H1 (cell line): ENCODE measurements around the gene CTNND2. TPM values are rescaled to one million over a fixed set of nuclear protein-coding genes. Genes with fewer than 3 reads are reported as not detected.

Experiments used
- CTCF ChIA-PET: fragments of 300-600 bp; sonication (Branson Sonifier 250); formaldehyde crosslinking; loops from one replicate; lab custom pipeline; 2021; ENCODE audit not compliant: partially characterized antibody; lab: Charles Lee
- POLR2A ChIA-PET: fragments of 300-600 bp; sonication (Branson Sonifier 250); formaldehyde crosslinking; loops from one replicate; lab custom pipeline; 2021; ENCODE audit warnings: inconsistent platforms; ENCODE audit not compliant: partially characterized antibody; lab: Charles Lee
- DNase-seq, 2 experiments: peaks; one replicate each; pipeline versions ENCODE4 v3.0.0 to v3.0.0-alpha.2; 2010 to 2022; ENCODE audit warnings: low spot score in 2 of 2, low read depth in 1 of 2, mixed read lengths in 1 of 2
- FAIRE-seq: peaks from 2 replicates; lab custom pipeline; 2011; peaks lifted over from hg19 to GRCh38; lab: Jason Lieb, UNC
- H2AFZ ChIP-seq: 2 replicates; pipeline ENCODE4 v1.8.1; 2012; ENCODE audit warnings: low read length, inconsistent platforms
- H2AK5ac ChIP-seq: 2 replicates; pipeline ENCODE4 v1.6.1; 2013; ENCODE audit warnings: low read depth, low read length
- H2BK120ac ChIP-seq: replicated peaks from 2 replicates; pipeline ENCODE3; 2013; ENCODE audit warnings: low read depth, low read length, inconsistent platforms
- H2BK12ac ChIP-seq: 2 replicates; pipeline ENCODE4 v1.6.1; 2013; ENCODE audit warnings: low read depth, low read length
- H2BK15ac ChIP-seq: 2 replicates; pipeline ENCODE4 v1.6.1; 2013; ENCODE audit warnings: low read length
- H2BK20ac ChIP-seq: 2 replicates; pipeline ENCODE4 v1.6.1; 2013; ENCODE audit warnings: low read length
- H2BK5ac ChIP-seq: 2 replicates; pipeline ENCODE4 v1.6.1; 2013; ENCODE audit warnings: low read depth, low read length
- H3K14ac ChIP-seq: 2 replicates; pipeline ENCODE4 v1.6.1; 2013; ENCODE audit warnings: inconsistent platforms; ENCODE audit not compliant: insufficient read length
- H3K18ac ChIP-seq: 2 replicates; pipeline ENCODE4 v1.6.1; 2013; ENCODE audit warnings: low read length; ENCODE audit errors: extremely low read depth
- H3K23ac ChIP-seq: 2 replicates; pipeline ENCODE4 v1.6.1; 2013; ENCODE audit warnings: inconsistent platforms; ENCODE audit not compliant: insufficient read length
- H3K23me2 ChIP-seq: 2 replicates; pipeline ENCODE4 v1.6.1; 2013; ENCODE audit warnings: low read depth, low read length
- H3K27ac ChIP-seq: 2 replicates; pipeline ENCODE4 v1.6.1; 2011; ENCODE audit warnings: low read depth, low read length, inconsistent platforms
- H3K27me3 ChIP-seq, 4 experiments: replicated peaks in 1 of 4; 1 replicate in 1 of 4; 2 replicates in 3 of 4; pipeline versions ENCODE4 v1.6.1 to v1.8.1; 2011 to 2013; ENCODE audit warnings: low read length in 3 of 4, mild to moderate bottlenecking in 3 of 4, inconsistent platforms in 2 of 4, mixed read lengths in 2 of 4, moderate library complexity in 1 of 4; ENCODE audit not compliant: control insufficient read depth in 3 of 4, insufficient read depth in 3 of 4; ENCODE audit errors: extremely low read depth in 1 of 4
- H3K36me3 ChIP-seq, 4 experiments: 2 replicates each; pipeline versions ENCODE4 v1.6.1 to v1.8.1; 2011 to 2013; ENCODE audit warnings: mild to moderate bottlenecking in 4 of 4, low read length in 3 of 4, moderate library complexity in 2 of 4, control low read depth in 1 of 4, inconsistent platforms in 1 of 4; ENCODE audit not compliant: insufficient read depth in 4 of 4, control insufficient read depth in 2 of 4
- H3K4ac ChIP-seq: replicated peaks from 2 replicates; pipeline ENCODE3; 2013; ENCODE audit warnings: low read length, low read depth, mixed read lengths, inconsistent platforms; ENCODE audit not compliant: insufficient read length
- H3K4me1 ChIP-seq, 4 experiments: replicated peaks in 1 of 4; 1 replicate in 1 of 4; 2 replicates in 3 of 4; pipeline versions ENCODE4 v1.6.1 to v1.8.1; 2011 to 2013; ENCODE audit warnings: low read length in 3 of 4, inconsistent platforms in 2 of 4, mixed read lengths in 1 of 4; ENCODE audit not compliant: insufficient read depth in 4 of 4, control insufficient read depth in 3 of 4
- H3K4me2 ChIP-seq, 2 experiments: 2 replicates each; pipeline versions ENCODE4 v1.6.1 to v1.8.1; 2011 to 2013; ENCODE audit warnings: low read depth in 2 of 2, low read length in 2 of 2, control low read depth in 1 of 2, inconsistent platforms in 1 of 2, mild to moderate bottlenecking in 1 of 2; ENCODE audit not compliant: insufficient read depth in 1 of 2
- H3K4me3 ChIP-seq, 4 experiments: fragments of 200-600, 300-600 bp in 1 of 4; sonication (generic), shearing (Covaris generic), sonication (Bioruptor Twin) in 1 of 4; 2 replicates each; pipeline versions ENCODE4 v1.5.1 to v1.8.1; 2011 to 2016; ENCODE audit warnings: low read length in 4 of 4, low read depth in 3 of 4, control low read depth in 2 of 4, inconsistent platforms in 2 of 4, mild to moderate bottlenecking in 2 of 4, mixed read lengths in 1 of 4, moderate library complexity in 1 of 4; ENCODE audit not compliant: insufficient read depth in 2 of 4; ENCODE audit errors: extremely low read depth in 1 of 4
- H3K56ac ChIP-seq: replicated peaks from 2 replicates; pipeline ENCODE3; 2013; ENCODE audit warnings: low read depth, mild to moderate bottlenecking, mixed read lengths, low read length, inconsistent platforms; ENCODE audit not compliant: insufficient read length
- H3K79me1 ChIP-seq: 2 replicates; pipeline ENCODE4 v1.6.1; 2013; ENCODE audit warnings: low read depth, low read length, control low read depth
- H3K79me2 ChIP-seq, 2 experiments: 2 replicates each; pipeline versions ENCODE4 v1.6.1 to v1.8.1; 2012 to 2013; ENCODE audit warnings: low read length in 2 of 2, mild to moderate bottlenecking in 2 of 2, inconsistent platforms in 1 of 2; ENCODE audit not compliant: insufficient read depth in 2 of 2, control insufficient read depth in 1 of 2
- H3K9ac ChIP-seq, 4 experiments: replicated peaks in 1 of 4; 1 replicate in 1 of 4; 2 replicates in 3 of 4; pipeline versions ENCODE4 v1.6.1 to v1.8.1; 2011 to 2013; ENCODE audit warnings: low read depth in 3 of 4, low read length in 3 of 4, control low read depth in 2 of 4, mild to moderate bottlenecking in 2 of 4, moderate library complexity in 2 of 4, inconsistent platforms in 1 of 4; ENCODE audit errors: extremely low read depth in 1 of 4
- H3K9me3 ChIP-seq, 2 experiments: 2 replicates each; pipeline versions ENCODE4 v1.6.1 to v1.8.1; 2012 to 2013; ENCODE audit warnings: mild to moderate bottlenecking in 2 of 2, moderate library complexity in 2 of 2, control low read depth in 1 of 2, inconsistent platforms in 1 of 2, low read depth in 1 of 2, low read length in 1 of 2, mixed read lengths in 1 of 2; ENCODE audit not compliant: insufficient read depth in 2 of 2
- H4K20me1 ChIP-seq, 2 experiments: replicated peaks in 1 of 2; 2 replicates each; pipeline versions ENCODE3 to v1.8.1; 2011 to 2013; ENCODE audit warnings: inconsistent platforms in 2 of 2, low read length in 2 of 2, mild to moderate bottlenecking in 1 of 2; ENCODE audit not compliant: insufficient read depth in 2 of 2, control insufficient read depth in 1 of 2
- H4K5ac ChIP-seq: 2 replicates; pipeline ENCODE4 v1.6.1; 2013; ENCODE audit warnings: low read length, low read depth, mixed read lengths, inconsistent platforms; ENCODE audit not compliant: insufficient read length
- H4K8ac ChIP-seq: 2 replicates; pipeline ENCODE4 v1.8.0; 2013; ENCODE audit warnings: mild to moderate bottlenecking, moderate library complexity, low read length, inconsistent platforms; ENCODE audit not compliant: insufficient read depth; ENCODE audit errors: extremely low read depth
- H4K91ac ChIP-seq: replicated peaks from 2 replicates; pipeline ENCODE3; 2013; ENCODE audit warnings: low read length, mixed read lengths, inconsistent platforms; ENCODE audit not compliant: insufficient read length
- CBX8 ChIP-seq: fragments of 300-800, 300-1000 bp; sonication (generic); IDR thresholded peaks from 2 replicates; pipeline ENCODE4 v1.7.1; 2016; ENCODE audit warnings: low read depth, low read length, borderline replicate concordance
- EGR1 ChIP-seq: IDR thresholded peaks from 2 replicates; pipeline ENCODE4 v1.6.1; 2011; ENCODE audit warnings: low read depth, low read length, borderline replicate concordance
- EP300 ChIP-seq, 2 experiments: IDR thresholded peaks; 1 replicate in 1 of 2; 2 replicates in 1 of 2; pipeline ENCODE4 v1.6.1; 2011 to 2012; ENCODE audit warnings: low read depth in 2 of 2, low read length in 2 of 2, mild to moderate bottlenecking in 2 of 2, borderline replicate concordance in 1 of 2, inconsistent platforms in 1 of 2, moderate library complexity in 1 of 2
- GABPA ChIP-seq: IDR thresholded peaks from 2 replicates; pipeline ENCODE4 v1.6.1; 2011; ENCODE audit warnings: mild to moderate bottlenecking, low read length, moderate library complexity, borderline replicate concordance; ENCODE audit not compliant: insufficient read depth
- JUN ChIP-seq: IDR thresholded peaks from 2 replicates; pipeline ENCODE4 v1.6.1; 2011; ENCODE audit warnings: low read depth, mild to moderate bottlenecking, improper control_type of control experiment, low read length
- POLR2A ChIP-seq, 2 experiments: IDR thresholded peaks; 1 replicate in 1 of 2; 2 replicates in 1 of 2; pipeline ENCODE4 v1.6.1; 2011; ENCODE audit warnings: low read depth in 2 of 2, low read length in 2 of 2, mild to moderate bottlenecking in 2 of 2; ENCODE audit errors: control extremely low read depth in 1 of 2
- POLR2AphosphoS5 ChIP-seq: IDR thresholded peaks from 2 replicates; pipeline ENCODE4 v1.6.1; 2011; ENCODE audit warnings: low read depth, low read length
- RAD21 ChIP-seq, 2 experiments: IDR thresholded peaks in 1 of 2; conservative IDR thresholded peaks in 1 of 2; 2 replicates each; pipeline ENCODE4 v1.6.1; 2011; ENCODE audit warnings: low read depth in 2 of 2, low read length in 2 of 2, improper control_type of control experiment in 1 of 2, inconsistent platforms in 1 of 2, mild to moderate bottlenecking in 1 of 2, moderate library complexity in 1 of 2
- SIRT6 ChIP-seq: IDR thresholded peaks from one replicate; pipeline ENCODE4 v1.7.1; 2012; ENCODE audit warnings: low read length, inconsistent platforms
- SP2 ChIP-seq: IDR thresholded peaks from 2 replicates; pipeline ENCODE4 v1.6.1; 2012; ENCODE audit warnings: mild to moderate bottlenecking, low read length, inconsistent platforms
- SP4 ChIP-seq: IDR thresholded peaks from 2 replicates; pipeline ENCODE4 v1.6.1; 2012; ENCODE audit warnings: low read length, inconsistent platforms
- TAF1 ChIP-seq: IDR thresholded peaks from 2 replicates; pipeline ENCODE4 v1.6.1; 2011; ENCODE audit warnings: mild to moderate bottlenecking, low read depth, low read length
- WGBS, 2 experiments: shearing (Covaris generic) in 1 of 2; methylation state at CpG; one replicate each; pipeline versions ENCODE4 v1.1.6 to v1.1.7; 2013 to 2015; ENCODE audit warnings: low lambda C conversion rate in 2 of 2, mixed read lengths in 2 of 2, inconsistent platforms in 1 of 2, low coverage in 1 of 2, missing lambda C conversion rate in 1 of 2; ENCODE audit not compliant: insufficient replicate concordance in 2 of 2, insufficient coverage in 1 of 2, insufficient read length in 1 of 2; ENCODE audit errors: extremely low coverage in 1 of 2, missing lambda C conversion rate in 1 of 2; 5-methylcytosine and 5-hydroxymethylcytosine counted together
- polyA plus RNA-seq, 7 experiments: library from polyadenylated mRNA; depleted of rRNA in 3 of 7; stranded (reverse) in 5 of 7; unstranded in 2 of 7; fragments of >200 nt in 5 of 7; fragments of 200-250 nt in 2 of 7; gene quantifications; 1 replicate in 5 of 7; 2 replicates in 1 of 7; 4 replicates in 1 of 7; pipeline versions ENCODE4 v1.2.1 to v1.2.3, GENCODE V29; 2011 to 2013; ENCODE audit warnings: missing spikeins in 2 of 7, mixed read lengths in 2 of 7
- total RNA-seq: library from RNA; stranded (reverse); fragmentation: NEBNext Ultra II Directional; extraction: Animal tissue kit (Norgen Biotek cat#: 25700); gene quantifications from 2 replicates; pipeline ENCODE4 v1.2.1, GENCODE V29; 2021
- TF ChIP-seq, protein P1 (sequence below), 3 experiments: IDR thresholded peaks; 1 replicate in 2 of 3; 2 replicates in 1 of 3; pipeline versions ENCODE4 v1.5.1 to v1.6.1; 2011; ENCODE audit warnings: low read length in 3 of 3, mild to moderate bottlenecking in 3 of 3, inconsistent platforms in 2 of 3, low read depth in 1 of 3, moderate library complexity in 1 of 3; ENCODE audit not compliant: insufficient read depth in 1 of 3; ENCODE audit errors: control extremely low read depth in 1 of 3

The CTNND2 gene
- total and polyA plus RNA-seq, 2 of the 8 experiments (the other 6 are each of a cell fraction or from before 2014, with no cell fraction given), result 7.4 to 14.2 TPM

DNA sequence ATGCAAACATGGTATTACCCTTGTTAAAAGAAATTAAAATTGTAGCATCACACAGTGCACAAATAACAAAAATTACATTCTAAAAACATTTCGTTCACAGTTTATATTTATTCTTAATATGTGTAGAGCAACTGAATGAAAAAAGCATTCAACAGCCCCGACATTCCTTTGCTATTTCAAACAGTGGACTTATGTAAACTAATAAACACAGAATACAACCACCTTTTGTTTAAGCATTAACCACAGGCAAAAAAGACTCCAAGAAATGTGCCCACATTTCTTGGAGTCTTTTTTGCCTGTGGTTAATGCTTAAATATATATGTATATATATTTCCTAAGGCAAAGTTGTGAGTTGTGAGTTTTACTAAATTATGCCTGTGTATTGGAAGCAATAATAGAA lies 610.7 kb downstream of the CTNND2 start:
- no peaks in the 10 kb centered on the region for H3K9me3 ChIP-seq
- no peaks in the 10 kb centered on the region for H3K23me2 ChIP-seq
- no peak overlapping the region for H3K27ac ChIP-seq
- no peak for TF ChIP-seq RAD21 (IDR thresholded peaks at IDR 0.05 in 1 of 2, conservative IDR thresholded peaks at IDR 0.05 in 1 of 2; ENCODE audit: low read depth in 2 of 2, low read length in 2 of 2)
- TF ChIP-seq GABPA, result no peak
- TF ChIP-seq, protein P1, sequence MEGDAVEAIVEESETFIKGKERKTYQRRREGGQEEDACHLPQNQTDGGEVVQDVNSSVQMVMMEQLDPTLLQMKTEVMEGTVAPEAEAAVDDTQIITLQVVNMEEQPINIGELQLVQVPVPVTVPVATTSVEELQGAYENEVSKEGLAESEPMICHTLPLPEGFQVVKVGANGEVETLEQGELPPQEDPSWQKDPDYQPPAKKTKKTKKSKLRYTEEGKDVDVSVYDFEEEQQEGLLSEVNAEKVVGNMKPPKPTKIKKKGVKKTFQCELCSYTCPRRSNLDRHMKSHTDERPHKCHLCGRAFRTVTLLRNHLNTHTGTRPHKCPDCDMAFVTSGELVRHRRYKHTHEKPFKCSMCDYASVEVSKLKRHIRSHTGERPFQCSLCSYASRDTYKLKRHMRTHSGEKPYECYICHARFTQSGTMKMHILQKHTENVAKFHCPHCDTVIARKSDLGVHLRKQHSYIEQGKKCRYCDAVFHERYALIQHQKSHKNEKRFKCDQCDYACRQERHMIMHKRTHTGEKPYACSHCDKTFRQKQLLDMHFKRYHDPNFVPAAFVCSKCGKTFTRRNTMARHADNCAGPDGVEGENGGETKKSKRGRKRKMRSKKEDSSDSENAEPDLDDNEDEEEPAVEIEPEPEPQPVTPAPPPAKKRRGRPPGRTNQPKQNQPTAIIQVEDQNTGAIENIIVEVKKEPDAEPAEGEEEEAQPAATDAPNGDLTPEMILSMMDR (IDR thresholded peaks at IDR 0.05; ENCODE audit: control extremely low read depth in 1 of 3, insufficient read depth in 1 of 3, low read depth in 1 of 3, low read length in 3 of 3), result no peak
- TF ChIP-seq EP300 (IDR thresholded peaks at IDR 0.05; ENCODE audit: borderline replicate concordance in 1 of 2, low read depth in 2 of 2, low read length in 2 of 2), result no peak
- no peak for TF ChIP-seq SP4
- TF ChIP-seq CBX8, result no peak
- TF ChIP-seq POLR2A (IDR thresholded peaks at IDR 0.05; ENCODE audit: control extremely low read depth in 1 of 2, low read depth in 2 of 2, low read length in 2 of 2), result no peak
- no peak for TF ChIP-seq SP2
- TF ChIP-seq POLR2AphosphoS5, result no peak
- TF ChIP-seq TAF1, result no peak
- no peak for TF ChIP-seq SIRT6
- TF ChIP-seq EGR1, result no peak
- no peak for TF ChIP-seq JUN

More for the DNA sequence above, 610.7 kb downstream of the CTNND2 start:
- 95% methylated on average over 2 of the region's 2 CpGs; no CpG with 5 or more reads in 1 of the 2 experiments for WGBS, 2 experiments
- Histone ChIP-seq H2BK12ac (no peak overlapping the region), H3K36me3 (no peaks in the 10 kb centered on the region), H3K14ac (no peak overlapping the region), H3K9ac (no peak overlapping the region), H2BK5ac (no peak overlapping the region), H3K56ac (no peak overlapping the region), H4K8ac (no peak overlapping the region), H3K4ac (no peak overlapping the region), H2BK120ac (no peak overlapping the region), H4K5ac (no peak overlapping the region), H3K79me1 (no peaks in the 10 kb centered on the region), H3K18ac (no peak overlapping the region), H3K4me1 (no peaks in the 10 kb centered on the region), H2AK5ac (no peak overlapping the region), H3K79me2 (no peaks in the 10 kb centered on the region), H2BK15ac (no peak overlapping the region), H4K91ac (no peak overlapping the region), H4K20me1 (no peaks in the 10 kb centered on the region), H3K4me3 (no peak overlapping the region), H3K4me2 (no peak overlapping the region), H3K27me3 (no peaks in the 10 kb centered on the region), H2BK20ac (no peak overlapping the region), H3K23ac (no peak overlapping the region), H2AFZ (no peak overlapping the region)
- DNase-seq, result no peak
- FAIRE-seq, result no peak
- ChIA-PET CTCF (interaction anchor here (1.1 kb wide), 1 partner anchor 27 kb away, joined by 3 read pairs; no protein-coding TSS in a partner anchor), POLR2A (interaction anchor here (0.6 kb wide), 1 partner anchor 190 kb away, joined by 3 read pairs; no protein-coding TSS in a partner anchor)
